RWPE1 (cell line): ENCODE data around the gene DDI2.

Source experiments
- CTCF ChIA-PET: fragments of 350-600 bp; sonication (Branson Sonifier 250); formaldehyde crosslinking; extraction: SDS; loops from one replicate; lab custom pipeline; 2021; lab: Yijun Ruan, JAX
- POLR2A ChIA-PET: fragments of 400-600 bp; formaldehyde crosslinking; extraction: SDS; loops from one replicate; lab custom pipeline; 2020; ENCODE audit warnings: antibody characterized with exemption; ENCODE audit not compliant: low non-redundant PET; lab: Yijun Ruan, JAX
- DNase-seq: peaks from one replicate; pipeline ENCODE4 v3.0.0; 2012; ENCODE audit warnings: low spot score
- H3K27ac ChIP-seq: fragments of 450-650 bp; 2 replicates; pipeline ENCODE4 v1.5.1; 2017
- CTCF ChIP-seq: fragments of 450-650 bp; conservative IDR thresholded peaks from 2 replicates; pipeline ENCODE4 v1.5.1; 2017; ENCODE audit warnings: low read depth, mild to moderate bottlenecking

The DDI2 gene

GRCh38 chr1:15668089-15668754 is 51.0 kb downstream of the DDI2 start:
- ChIA-PET POLR2A (no interaction called here), CTCF (no interaction called here)

GRCh38 chr1:15669074-15669473 is 51.8 kb downstream of the DDI2 start:
- no peak for TF ChIP-seq CTCF
- no peak for DNase-seq
- no peak overlapping the region for H3K27ac ChIP-seq
- POLR2A ChIA-PET = no interaction called here
- CTCF ChIA-PET = no interaction called here

More at GRCh38 chr1:15668089-15668754, 51.0 kb downstream of the DDI2 start:
- DNase-seq = no peak
- H3K27ac ChIP-seq = no peak overlapping the region
- TF ChIP-seq CTCF = no peak

- ChIA-PET POLR2A (no interaction called here), CTCF (no interaction called here)
- no peak for DNase-seq
- H3K27ac ChIP-seq = no peak overlapping the region
- TF ChIP-seq CTCF = no peak
These were observed 52.6 kb downstream of the DDI2 start for GRCh38 chr1:15669864-15670263.

- CTCF ChIA-PET = no interaction called here
- POLR2A ChIA-PET = interaction anchor here (0.8 kb wide), 1 partner anchor 9 kb away, joined by 4 read pairs; no protein-coding TSS in a partner anchor
- TF ChIP-seq CTCF = no peak
- DNase-seq = no peak
- H3K27ac ChIP-seq = no peak overlapping the region
These were observed 54.2 kb downstream of the DDI2 start for GRCh38 chr1:15671430-15671829.

GRCh38 chr1:15674386-15675159 is 57.3 kb downstream of the DDI2 start:
- ChIA-PET CTCF (no interaction called here), POLR2A (no interaction called here)
- peak overlapping the region; percentile 37 for H3K27ac ChIP-seq
- no peak for TF ChIP-seq CTCF
- DNase-seq = no peak

- no peak for DNase-seq
- ChIA-PET CTCF (no interaction called here), POLR2A (no interaction called here)
- no peak overlapping the region; the same call in 1 of the 2 replicates for H3K27ac ChIP-seq
- TF ChIP-seq CTCF = no peak
These were observed 58.8 kb downstream of the DDI2 start for GRCh38 chr1:15676010-15676409.
